ENCODE results near the gene PDCD7. TPM values are rescaled to one million over a fixed set of nuclear protein-coding genes. Genes with fewer than 3 reads are reported as not detected.

Gene PDCD7
- total RNA-seq, 2 experiments from 2014 or later = 33.8 to 35.1 TPM

- CTCF ChIA-PET = interaction anchor here (0.7 to 2.7 kb wide), 7 partner anchors 10 to 86 kb away, joined by 3 to 10 read pairs (median 3); no protein-coding TSS in a partner anchor
- no peak within 1 kb of the TSS for H3K4me3 Mint-ChIP-seq
- POLR2A ChIA-PET = interaction anchor here (1.2 kb wide), 1 partner anchor 11 kb away, joined by 3 read pairs; no protein-coding TSS in a partner anchor
Observed at GRCh38 chr15:65067645-65068402, 65.8 kb downstream of the PDCD7 start, which contains the start of gene RASL12. Gene RASL12 (minus strand): TSS chr15:65067991. CDS start chr15:65067835, 156 bp downstream.

More at GRCh38 chr15:65067645-65068402, 65.8 kb downstream of the PDCD7 start, which contains the start of gene RASL12:
- Mint-ChIP-seq H3K9me3 (no peaks in the 10 kb centered on the region), H3K36me3 (ENCODE audit: low read depth) (no peaks in the 10 kb centered on the region), H3K27me3 (peaks cover 26% of the 10 kb centered on the region), H3K4me1 (ENCODE audit: low read depth) (peaks cover 6% of the 10 kb centered on the region), H3K27ac (no peak within 1 kb of the TSS)
- ATAC-seq = no peak
- no peak for DNase-seq
- TF ChIP-seq CTCF (IDR thresholded peaks at IDR 0.05) = no peak
- intact Hi-C loops (cut with micrococcal nuclease) = no loop called here

Other genes starting within 250 kb of the PDCD7 start
- 1 to 10 TPM; 3.4 to 4.3 TPM for gene ANKDD1A, start 221.9 kb downstream of the PDCD7 start, total RNA-seq
- 10 to 100 TPM; 72.3 to 73.0 TPM for gene SPG21, start 143.9 kb downstream of the PDCD7 start, total RNA-seq
- 10 to 100 TPM; 19.7 to 21.0 TPM for gene MTFMT, start 104.2 kb downstream of the PDCD7 start, total RNA-seq
- not detected for gene SLC51B, start 88.4 kb downstream of the PDCD7 start, total RNA-seq
- gene RASL12, start 65.8 kb downstream of the PDCD7 start, total RNA-seq = not detected
- gene KBTBD13, start 57.1 kb downstream of the PDCD7 start, total RNA-seq = not detected
- gene UBAP1L, start 18.6 kb downstream of the PDCD7 start, total RNA-seq = 1 to 10 TPM; 2.9 to 3.3 TPM
- 10 to 100 TPM; 76.7 to 77.4 TPM for gene CLPX, start 51.5 kb upstream of the PDCD7 start, total RNA-seq
- gene CILP, start 77.7 kb upstream of the PDCD7 start, total RNA-seq = not detected
- 10 to 100 TPM; 17.9 to 20.5 TPM for gene PARP16, start 153.1 kb upstream of the PDCD7 start, total RNA-seq
- not detected for gene RNU5A-1, start 162.2 kb upstream of the PDCD7 start, total RNA-seq
- not detected for gene RNU5B-1, start 170.9 kb upstream of the PDCD7 start, total RNA-seq
- gene IGDCC3, start 244.2 kb upstream of the PDCD7 start, total RNA-seq = not detected

Data from activated CD8-positive, alpha-beta T cell treated with anti-CD3 and anti-CD28 coated beads for 36 hours (primary cell).